ENCODE results near the gene DZIP1L. TPM values are rescaled to one million over a fixed set of nuclear protein-coding genes. Genes with fewer than 3 reads are reported as not detected.

DZIP1L gene
- total RNA-seq, 1 experiment from 2014 or later: 6.2 TPM

DNA sequence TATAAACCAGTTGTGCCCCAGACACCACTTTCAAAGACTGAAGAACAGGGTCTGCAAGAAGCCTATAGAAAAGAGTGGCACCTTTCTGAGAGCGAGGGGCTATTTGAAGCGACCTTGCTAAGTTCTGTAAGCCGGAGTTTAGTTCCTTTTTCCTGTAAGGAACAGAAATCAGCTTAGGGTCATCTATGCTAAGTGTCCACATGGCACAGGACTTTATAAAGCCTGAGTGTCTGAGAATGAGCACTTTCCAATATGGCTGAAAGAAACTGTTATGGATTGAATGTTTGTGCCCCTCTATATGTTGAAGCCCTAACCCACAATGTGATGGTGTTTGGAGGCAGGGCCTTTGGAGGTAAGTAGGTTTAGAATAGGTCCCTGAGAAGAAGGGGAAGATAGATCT is 20.8 kb upstream of the DZIP1L start:
- Mint-ChIP-seq H3K4me3 (ENCODE audit: unreplicated experiment) (no peak overlapping the region), H3K36me3 (ENCODE audit: insufficient read depth, unreplicated experiment) (no peaks in the 10 kb centered on the region), H3K9me3 (ENCODE audit: unreplicated experiment) (no peaks in the 10 kb centered on the region), H3K4me1 (ENCODE audit: insufficient read depth, unreplicated experiment) (no peaks in the 10 kb centered on the region), H3K27ac (ENCODE audit: low read depth, unreplicated experiment) (no peak overlapping the region), H3K27me3 (ENCODE audit: insufficient read depth, unreplicated experiment) (no peaks in the 10 kb centered on the region)
- BruUV-seq (replicated peaks): no TSS peak
- POLR2A ChIA-PET: interaction anchor here (0.6 kb wide), 1 partner anchor 54 kb away, joined by 3 read pairs; no protein-coding TSS in a partner anchor
- CTCF ChIA-PET: interaction anchor here (0.7 kb wide), 1 partner anchor 1052 kb away, joined by 4 read pairs; no protein-coding TSS in a partner anchor
- intact Hi-C loops (cut with micrococcal nuclease): no loop called here
- TF ChIP-seq, protein P1, sequence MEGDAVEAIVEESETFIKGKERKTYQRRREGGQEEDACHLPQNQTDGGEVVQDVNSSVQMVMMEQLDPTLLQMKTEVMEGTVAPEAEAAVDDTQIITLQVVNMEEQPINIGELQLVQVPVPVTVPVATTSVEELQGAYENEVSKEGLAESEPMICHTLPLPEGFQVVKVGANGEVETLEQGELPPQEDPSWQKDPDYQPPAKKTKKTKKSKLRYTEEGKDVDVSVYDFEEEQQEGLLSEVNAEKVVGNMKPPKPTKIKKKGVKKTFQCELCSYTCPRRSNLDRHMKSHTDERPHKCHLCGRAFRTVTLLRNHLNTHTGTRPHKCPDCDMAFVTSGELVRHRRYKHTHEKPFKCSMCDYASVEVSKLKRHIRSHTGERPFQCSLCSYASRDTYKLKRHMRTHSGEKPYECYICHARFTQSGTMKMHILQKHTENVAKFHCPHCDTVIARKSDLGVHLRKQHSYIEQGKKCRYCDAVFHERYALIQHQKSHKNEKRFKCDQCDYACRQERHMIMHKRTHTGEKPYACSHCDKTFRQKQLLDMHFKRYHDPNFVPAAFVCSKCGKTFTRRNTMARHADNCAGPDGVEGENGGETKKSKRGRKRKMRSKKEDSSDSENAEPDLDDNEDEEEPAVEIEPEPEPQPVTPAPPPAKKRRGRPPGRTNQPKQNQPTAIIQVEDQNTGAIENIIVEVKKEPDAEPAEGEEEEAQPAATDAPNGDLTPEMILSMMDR (IDR thresholded peaks at IDR 0.05; ENCODE audit: unreplicated experiment): no peak
- no peak for DNase-seq (ENCODE audit: unreplicated experiment)

DNA sequence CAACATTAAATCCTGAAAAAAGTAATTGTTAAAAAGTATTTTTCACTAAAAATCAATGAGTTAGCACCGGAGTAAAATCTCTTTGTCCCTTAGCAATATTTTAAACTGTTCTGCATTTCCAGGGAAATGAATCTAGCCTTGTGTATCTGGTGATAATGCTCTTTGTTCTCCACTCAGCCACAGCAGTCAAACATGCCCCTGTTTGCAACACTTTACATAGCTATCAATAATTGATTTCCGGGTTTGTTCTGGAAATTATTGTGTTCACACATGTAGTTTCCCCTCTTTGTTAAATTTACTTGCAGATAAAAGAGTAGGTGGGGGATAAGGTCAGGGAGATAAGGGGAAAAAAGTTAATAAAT is 20.4 kb upstream of the DZIP1L start:
- Mint-ChIP-seq H3K4me1 (ENCODE audit: insufficient read depth, unreplicated experiment) (no peaks in the 10 kb centered on the region), H3K4me3 (ENCODE audit: unreplicated experiment) (no peak overlapping the region)
- CTCF ChIA-PET: interaction anchor here (0.8 kb wide), 1 partner anchor 21 kb away, joined by 3 read pairs; the partner anchor contains the start of gene DZIP1L

DNA sequence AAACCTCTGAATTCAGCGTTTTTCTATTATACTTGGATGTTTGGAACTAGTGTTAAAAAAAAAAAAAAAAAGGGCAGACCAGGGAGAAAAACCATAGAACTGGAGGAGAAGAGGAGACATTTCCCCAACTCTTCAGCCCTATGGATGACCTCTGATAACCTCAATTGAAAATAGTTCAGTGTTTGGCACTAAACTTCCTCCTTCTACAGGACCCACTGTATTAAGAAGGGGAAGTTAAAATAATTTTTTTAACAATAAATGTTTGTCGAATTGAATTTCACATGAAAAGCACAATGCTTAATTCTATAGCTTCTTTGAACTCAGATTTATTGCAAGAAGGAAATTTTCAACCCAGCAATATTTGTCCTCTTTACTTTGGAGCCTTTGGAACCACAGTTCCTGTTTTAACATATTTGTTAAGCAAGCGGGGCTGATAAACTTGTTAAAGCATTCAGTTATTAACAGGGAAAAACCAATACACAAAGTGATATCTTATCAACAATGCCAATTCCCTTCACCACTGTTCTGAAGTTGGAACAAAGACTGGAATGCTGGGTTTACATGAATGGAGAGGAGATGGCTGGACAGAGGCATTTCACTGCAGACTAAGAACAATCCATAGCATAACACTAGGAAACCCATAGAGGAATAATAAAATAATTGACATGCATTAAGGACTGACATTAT is 19.9 kb upstream of the DZIP1L start:
- Mint-ChIP-seq H3K4me1 (ENCODE audit: insufficient read depth, unreplicated experiment) (no peaks in the 10 kb centered on the region), H3K36me3 (ENCODE audit: insufficient read depth, unreplicated experiment) (no peaks in the 10 kb centered on the region), H3K27me3 (ENCODE audit: insufficient read depth, unreplicated experiment) (no peaks in the 10 kb centered on the region), H3K4me3 (ENCODE audit: unreplicated experiment) (no peak overlapping the region), H3K9me3 (ENCODE audit: unreplicated experiment) (no peaks in the 10 kb centered on the region), H3K27ac (ENCODE audit: low read depth, unreplicated experiment) (no peak overlapping the region)
- TF ChIP-seq, protein P1 (IDR thresholded peaks at IDR 0.05; ENCODE audit: unreplicated experiment): no peak
- intact Hi-C loops (cut with micrococcal nuclease): no loop called here
- DNase-seq (ENCODE audit: unreplicated experiment): no peak
- no TSS peak for BruUV-seq (replicated peaks)
- CTCF ChIA-PET: interaction anchor here (0.8 kb wide), 1 partner anchor 20 kb away, joined by 3 read pairs; the partner anchor contains the start of gene DZIP1L
- POLR2A ChIA-PET: no interaction called here

More for the DNA sequence above, 20.4 kb upstream of the DZIP1L start:
- H3K27me3 Mint-ChIP-seq (ENCODE audit: insufficient read depth, unreplicated experiment): no peaks in the 10 kb centered on the region
- H3K36me3 Mint-ChIP-seq (ENCODE audit: insufficient read depth, unreplicated experiment): no peaks in the 10 kb centered on the region
- BruUV-seq (replicated peaks): no TSS peak
- TF ChIP-seq, protein P1 (IDR thresholded peaks at IDR 0.05; ENCODE audit: unreplicated experiment): no peak
- H3K27ac Mint-ChIP-seq (ENCODE audit: low read depth, unreplicated experiment): no peak overlapping the region
- intact Hi-C loops (cut with micrococcal nuclease): no loop called here
- no peak for DNase-seq (ENCODE audit: unreplicated experiment)
- POLR2A ChIA-PET: no interaction called here
- no peaks in the 10 kb centered on the region for H3K9me3 Mint-ChIP-seq (ENCODE audit: unreplicated experiment)

DNA sequence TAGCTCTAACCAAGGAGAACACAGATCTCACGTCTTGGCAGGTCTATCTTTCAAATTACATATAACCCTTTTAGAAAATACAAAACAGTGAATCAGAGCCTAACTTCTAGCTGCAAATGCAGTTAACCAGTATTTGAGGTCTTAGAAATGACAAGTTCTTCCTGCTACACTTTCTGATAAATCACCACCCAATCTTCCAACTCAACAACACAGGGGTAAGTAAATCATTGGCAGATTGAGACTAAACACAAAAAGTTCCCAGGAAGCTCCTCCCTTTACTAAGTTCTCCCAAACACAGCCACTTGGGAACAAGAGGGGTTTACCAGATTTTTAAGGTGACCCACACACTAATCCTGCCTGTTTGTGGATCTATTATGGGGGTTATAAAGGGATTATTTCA is 16.8 kb upstream of the DZIP1L start, which contains the start of gene A4GNT:
TSS of gene A4GNT (minus strand) at position 152 of the 400 bp plus-strand sequence. CDS start 1,134 bp downstream, outside the sequence.
- CTCF ChIA-PET: interaction anchor here (0.6 to 1.7 kb wide), 7 partner anchors 14 to 592 kb away, joined by 3 to 6 read pairs (median 4); no protein-coding TSS in a partner anchor
- BruUV-seq (replicated peaks): no TSS peak
- Mint-ChIP-seq H3K36me3 (ENCODE audit: insufficient read depth, unreplicated experiment) (no peaks in the 10 kb centered on the region), H3K4me3 (ENCODE audit: unreplicated experiment) (no peak within 1 kb of the TSS), H3K4me1 (ENCODE audit: insufficient read depth, unreplicated experiment) (no peaks in the 10 kb centered on the region), H3K9me3 (ENCODE audit: unreplicated experiment) (no peaks in the 10 kb centered on the region), H3K27me3 (ENCODE audit: insufficient read depth, unreplicated experiment) (no peaks in the 10 kb centered on the region), H3K27ac (ENCODE audit: low read depth, unreplicated experiment) (no peak within 1 kb of the TSS)
- POLR2A ChIA-PET: interaction anchor here (1.4 kb wide), 1 partner anchor 12 kb away, joined by 3 read pairs; no protein-coding TSS in a partner anchor
- TF ChIP-seq, protein P1 (IDR thresholded peaks at IDR 0.05; ENCODE audit: unreplicated experiment): no peak
- DNase-seq (ENCODE audit: unreplicated experiment): no peak
- intact Hi-C loops (cut with micrococcal nuclease): no loop called here

All from MCF 10A (cell line).